NOMO-1 treated with DMSO at 0.1 percent for 48 hours (cell line): ENCODE data around the gene KIF26B.
"Not testable (repeated sequence)": the region's sequence is repeated elsewhere in the genome, so short reads cannot be mapped to it uniquely, and the experiment has no call there.

ENCODE experiments used
- DNase-seq: peaks from one replicate; lab custom pipeline; 2025; ENCODE audit not compliant: unreplicated experiment; lab: John Stamatoyannopoulos, UW

The KIF26B gene

DNA sequence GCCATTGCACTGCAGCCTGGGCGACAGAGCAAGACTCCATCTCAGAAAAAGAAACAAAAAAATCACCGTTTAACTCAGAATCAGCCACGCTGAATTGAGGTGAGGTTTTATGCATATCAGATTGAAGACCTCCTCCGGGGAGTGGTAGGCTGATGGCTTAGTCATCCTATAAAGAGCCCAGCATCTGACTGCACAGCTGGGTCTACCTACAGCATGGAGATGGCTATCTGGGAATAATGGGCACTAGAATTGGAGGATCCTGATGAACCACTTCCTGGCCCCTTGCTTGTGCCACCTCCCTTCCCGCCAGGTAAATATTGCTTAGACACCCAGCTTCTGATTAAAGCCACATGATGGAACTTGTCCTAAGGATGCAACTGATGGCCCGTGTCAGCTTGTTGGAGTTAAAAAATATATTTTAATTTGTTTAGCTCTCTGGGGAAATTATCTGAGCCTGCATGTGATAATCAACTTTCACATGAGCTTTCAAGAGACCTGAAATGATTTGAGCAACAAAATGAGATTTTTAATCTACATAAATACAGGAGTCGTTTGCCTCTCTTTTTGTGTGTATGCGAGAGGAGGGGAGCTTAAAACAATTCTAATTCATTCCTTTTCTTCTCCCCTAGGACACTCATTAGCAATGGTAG is 157.2 kb downstream of the KIF26B start:
- no peak for DNase-seq

DNA sequence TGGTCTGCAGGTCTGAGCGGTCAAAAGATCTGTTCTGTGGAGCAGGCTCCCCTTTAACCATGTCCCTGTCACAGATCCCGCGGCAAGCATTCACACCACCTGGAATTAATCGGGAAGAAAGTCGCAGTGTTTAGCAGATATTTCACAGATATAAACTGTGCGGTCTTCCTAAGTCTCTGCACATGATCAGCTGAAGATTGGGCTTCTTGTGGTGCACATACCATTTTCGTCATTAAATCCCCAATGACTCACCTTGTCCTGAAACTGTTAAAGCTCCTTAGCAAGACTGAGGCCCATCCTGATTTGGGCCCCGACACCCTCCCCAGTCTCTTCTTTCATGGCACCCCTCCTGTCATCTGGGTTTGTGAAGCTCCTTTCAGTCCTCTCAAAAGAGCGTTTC is 158.8 kb downstream of the KIF26B start:
- DNase-seq, result no peak

DNA sequence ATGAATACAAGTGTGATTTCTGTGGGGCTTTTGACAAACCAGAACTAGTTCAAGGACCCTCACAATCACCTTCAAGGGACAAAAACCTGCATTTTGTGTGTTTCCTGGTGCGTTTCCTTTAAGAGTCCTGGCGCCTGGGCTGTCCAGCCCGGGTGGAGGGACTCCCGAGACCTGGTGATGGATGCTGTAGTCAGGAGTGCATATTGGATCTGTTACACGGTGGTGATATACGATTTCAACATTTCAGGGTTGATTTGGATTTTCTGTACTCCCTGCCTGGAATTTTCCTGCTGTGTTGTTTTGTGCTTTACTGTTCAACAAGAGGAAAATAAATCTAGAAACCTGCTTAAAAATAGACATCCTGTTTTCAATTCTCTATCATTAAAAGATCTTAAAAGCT is 162.0 kb downstream of the KIF26B start:
- no peak for DNase-seq

DNA sequence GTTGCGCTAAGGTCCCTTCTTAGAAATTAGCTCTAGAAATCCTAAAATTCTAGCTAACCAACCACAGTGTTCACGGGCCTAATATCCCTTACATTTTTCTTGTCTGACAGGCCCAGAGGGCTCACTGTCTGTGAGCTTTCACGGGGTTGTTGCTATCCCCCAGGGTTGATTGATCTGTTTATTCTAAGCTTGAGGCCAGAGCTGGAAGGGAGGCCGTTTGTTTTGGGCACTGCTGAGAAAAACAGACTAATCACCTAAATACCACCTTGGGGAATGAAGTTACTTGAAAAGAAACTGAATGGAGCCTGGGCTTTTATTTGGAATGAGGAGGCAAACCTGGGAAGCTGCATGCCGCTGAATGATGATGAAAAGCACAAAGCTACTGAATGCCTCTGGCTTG is 162.4 kb downstream of the KIF26B start:
- DNase-seq, result no peak

DNA sequence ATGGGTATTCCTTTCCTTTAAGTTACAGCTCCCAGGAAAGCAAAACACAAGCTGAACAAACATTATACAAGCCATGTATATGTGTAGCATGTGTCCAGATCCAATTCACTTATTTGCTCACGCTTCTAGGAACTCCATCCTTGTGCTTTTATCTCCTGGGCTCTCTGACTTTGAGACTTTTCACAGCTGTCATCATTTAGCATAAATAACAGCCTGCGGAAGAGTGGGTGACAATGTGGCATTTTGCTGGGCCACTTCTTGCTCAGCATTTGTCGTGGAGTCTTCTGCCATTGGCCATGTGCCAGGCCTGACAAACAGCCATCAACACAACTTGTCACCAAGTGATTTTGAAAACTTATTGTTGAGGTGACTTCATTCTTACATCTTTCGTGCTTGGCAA is 164.3 kb downstream of the KIF26B start:
- DNase-seq, result no peak

DNA sequence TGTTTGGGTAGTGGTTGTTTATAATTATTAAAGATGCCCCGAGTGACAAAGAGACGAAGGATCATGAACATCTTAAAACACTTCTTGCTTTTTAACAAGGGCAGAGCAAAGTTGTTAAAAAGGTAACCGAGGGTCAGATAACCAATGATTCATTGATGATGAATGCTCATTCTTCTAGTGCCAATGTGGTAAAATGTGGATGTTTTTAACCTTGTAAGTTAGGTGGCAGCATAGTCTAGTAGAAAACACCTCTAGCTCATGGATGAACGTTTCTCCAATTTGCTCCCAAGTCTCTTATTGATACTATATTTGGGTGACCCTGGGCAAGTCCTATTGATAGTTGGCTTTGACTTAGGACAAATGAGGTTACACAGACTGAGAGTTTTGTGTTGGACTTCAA is 167.9 kb downstream of the KIF26B start:
- DNase-seq, result peak; percentile 36

DNA sequence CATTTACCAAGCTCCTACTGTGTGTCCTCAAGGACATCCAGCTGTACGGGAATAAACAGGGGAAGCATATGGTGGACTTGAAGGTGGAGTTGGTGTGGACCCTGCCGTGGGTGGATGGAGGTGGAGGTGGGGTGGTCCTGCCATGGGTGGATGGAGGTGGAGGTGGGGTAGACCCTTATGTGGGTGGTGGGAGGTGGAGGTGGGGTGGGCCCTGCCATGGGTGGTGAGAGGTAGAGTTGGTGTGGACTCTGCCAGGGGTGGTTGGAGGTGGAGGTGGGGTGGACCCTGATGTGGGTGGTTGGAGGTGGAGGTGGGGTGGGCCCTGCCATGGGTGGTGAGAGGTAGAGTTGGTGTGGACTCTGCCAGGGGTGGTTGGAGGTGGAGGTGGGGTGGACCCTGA is 169.0 kb downstream of the KIF26B start:
- DNase-seq, result not testable (repeated sequence)

DNA sequence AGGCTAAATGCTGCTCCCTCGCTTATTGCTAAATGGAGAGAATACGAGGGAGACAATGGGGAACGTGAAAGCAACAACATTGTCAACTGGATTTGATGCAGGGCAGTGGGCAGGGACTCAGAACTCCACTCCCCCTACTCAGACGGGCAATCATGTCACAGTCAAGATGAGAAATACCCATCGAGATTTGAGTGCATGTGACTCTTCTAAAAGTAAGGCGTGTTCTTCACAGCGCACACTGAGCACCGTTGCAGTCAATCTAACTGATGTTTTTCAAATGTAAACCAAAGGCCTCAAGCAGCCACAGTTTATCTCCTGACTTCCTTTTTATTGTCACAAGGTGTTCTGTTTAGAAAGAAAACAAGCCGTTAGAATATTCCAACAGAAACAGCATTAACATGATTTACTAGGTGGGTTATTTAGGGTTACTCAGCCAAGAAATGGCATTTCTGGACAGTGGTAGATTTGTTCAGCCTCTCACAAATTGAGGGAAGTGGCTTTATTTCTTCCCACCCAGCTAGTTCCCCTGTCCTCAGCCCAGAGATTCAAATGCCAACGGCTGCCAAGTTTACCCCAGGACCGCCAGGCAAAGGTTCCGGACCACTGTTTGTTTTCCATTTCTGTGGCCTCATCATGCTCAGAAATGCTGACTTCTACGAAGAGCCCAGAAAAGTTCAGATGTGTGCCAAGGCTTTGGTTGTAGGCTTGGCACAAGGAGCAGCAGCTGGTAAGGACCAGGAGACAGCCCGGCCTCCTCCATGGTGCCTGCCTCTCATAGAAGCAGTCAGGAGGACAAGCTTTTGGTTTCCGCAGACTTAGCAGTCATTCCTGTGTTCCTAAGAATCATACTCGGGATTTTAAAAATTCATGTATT is 171.4 kb downstream of the KIF26B start:
- no peak for DNase-seq

DNA sequence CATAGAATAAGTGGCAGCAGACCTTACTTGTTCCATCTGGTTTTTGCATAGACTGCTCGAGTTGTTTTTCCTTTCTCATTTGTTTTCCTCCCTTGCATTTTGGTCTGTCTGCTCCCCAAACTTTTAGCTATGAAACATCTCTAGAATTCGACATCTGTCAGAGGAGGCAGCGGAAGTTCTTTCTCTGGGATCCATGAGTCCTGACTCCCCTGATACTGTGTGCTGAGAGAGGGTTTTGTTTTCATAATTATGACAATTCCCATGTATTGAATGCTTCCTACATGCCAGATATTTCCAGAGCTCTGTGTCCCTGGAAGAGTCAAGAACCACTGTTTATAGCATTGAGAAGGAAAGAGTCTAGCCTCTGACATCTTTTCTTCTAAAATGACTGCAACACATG is 172.6 kb downstream of the KIF26B start:
- DNase-seq, result no peak

DNA sequence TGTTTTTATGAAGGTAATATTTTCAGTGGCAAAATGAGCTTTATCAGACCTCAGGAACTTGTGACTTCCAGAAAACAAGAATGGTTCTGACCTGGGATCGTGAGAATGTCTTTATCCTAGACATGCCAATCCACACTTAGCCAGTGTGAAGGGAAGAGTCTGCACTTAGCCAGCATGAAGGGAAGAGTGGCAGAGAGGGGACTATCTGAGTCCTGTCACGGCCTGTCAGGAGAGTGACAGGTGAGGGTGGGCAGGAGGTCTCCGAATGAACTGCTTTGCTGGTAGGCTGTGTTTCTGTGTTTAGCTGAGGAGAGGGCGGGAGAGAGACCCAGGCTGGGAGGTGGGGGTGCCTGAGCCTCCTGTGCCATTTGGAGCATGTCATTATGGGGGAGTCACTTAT is 173.1 kb downstream of the KIF26B start:
- no peak for DNase-seq

DNA sequence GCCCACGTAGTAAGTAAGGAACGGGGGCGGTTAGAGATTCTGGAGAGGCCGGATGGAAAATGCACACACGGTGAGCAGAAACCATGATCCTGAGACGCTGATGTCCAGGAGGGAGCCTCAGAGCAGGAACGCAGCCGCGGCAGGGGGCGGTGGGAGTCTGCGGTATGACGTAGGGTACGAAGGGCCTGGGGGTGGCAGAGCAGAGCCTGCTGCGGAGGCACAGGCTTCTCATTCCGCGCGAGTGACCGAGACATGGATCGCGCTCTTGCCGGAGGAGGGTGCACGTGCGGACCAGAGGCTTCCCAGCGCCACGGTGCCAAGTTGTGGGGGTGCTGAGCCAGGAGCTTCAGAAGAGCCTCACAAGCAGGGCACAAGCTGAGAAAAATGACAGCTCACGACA is 176.2 kb downstream of the KIF26B start:
- DNase-seq, result no peak

DNA sequence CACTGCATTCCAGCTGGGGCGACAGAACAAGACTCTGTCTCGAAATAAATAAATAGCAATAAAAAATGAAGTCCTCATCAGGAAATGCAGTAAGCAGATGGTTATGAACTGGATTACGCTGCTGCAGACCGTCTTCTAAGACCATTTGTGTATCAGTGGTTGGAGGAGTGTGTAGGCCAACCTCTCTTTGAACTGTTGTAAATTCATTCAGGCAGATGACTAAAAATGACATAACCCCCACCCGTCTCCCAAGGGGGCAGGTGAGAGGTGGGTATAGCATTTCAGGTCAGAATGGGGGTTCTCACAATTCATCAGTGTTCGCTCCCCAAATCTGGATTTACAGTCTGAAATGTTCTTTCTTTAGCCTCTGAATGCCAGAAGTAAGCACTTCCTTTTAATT is 177.3 kb downstream of the KIF26B start:
- no peak for DNase-seq

DNA sequence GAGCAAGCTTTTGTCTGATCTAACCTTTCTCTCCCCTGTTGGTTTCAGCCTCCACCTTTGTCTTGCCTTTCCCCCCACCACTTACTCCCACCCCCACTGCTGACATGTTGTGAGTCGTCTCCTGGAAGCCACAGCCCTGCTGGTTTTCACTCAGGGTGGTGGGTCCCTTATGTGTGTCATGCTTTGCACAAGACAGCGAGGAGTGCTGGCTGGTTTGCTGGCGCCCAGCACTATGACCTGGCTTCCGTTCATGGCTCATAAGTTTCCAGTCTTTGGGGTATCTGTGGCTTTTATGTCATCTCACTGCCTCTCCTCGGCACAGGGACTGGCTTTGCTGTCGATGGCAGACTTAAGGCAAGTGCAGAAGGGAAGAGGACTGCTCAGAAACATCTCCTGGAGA is 177.7 kb downstream of the KIF26B start:
- no peak for DNase-seq

DNA sequence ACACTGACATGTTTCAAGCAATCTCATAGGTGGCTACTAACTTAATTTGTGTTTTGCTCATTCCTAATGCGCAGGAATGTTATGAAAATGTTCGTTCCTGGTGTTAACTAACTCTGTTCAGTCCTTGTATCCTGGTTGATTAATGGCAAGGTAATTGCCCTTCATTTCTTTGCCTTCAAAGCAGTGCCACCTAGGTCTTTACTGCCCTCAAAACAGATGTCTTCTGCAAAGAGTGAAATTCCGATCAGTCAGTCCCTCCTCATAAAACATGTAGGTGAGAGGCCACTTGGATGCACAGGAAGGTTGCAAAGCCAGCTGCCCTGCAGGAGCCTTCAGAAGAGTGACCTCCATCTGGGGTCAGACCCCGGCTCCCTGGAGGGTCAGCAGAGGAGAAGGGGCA is 179.4 kb downstream of the KIF26B start:
- DNase-seq, result no peak

DNA sequence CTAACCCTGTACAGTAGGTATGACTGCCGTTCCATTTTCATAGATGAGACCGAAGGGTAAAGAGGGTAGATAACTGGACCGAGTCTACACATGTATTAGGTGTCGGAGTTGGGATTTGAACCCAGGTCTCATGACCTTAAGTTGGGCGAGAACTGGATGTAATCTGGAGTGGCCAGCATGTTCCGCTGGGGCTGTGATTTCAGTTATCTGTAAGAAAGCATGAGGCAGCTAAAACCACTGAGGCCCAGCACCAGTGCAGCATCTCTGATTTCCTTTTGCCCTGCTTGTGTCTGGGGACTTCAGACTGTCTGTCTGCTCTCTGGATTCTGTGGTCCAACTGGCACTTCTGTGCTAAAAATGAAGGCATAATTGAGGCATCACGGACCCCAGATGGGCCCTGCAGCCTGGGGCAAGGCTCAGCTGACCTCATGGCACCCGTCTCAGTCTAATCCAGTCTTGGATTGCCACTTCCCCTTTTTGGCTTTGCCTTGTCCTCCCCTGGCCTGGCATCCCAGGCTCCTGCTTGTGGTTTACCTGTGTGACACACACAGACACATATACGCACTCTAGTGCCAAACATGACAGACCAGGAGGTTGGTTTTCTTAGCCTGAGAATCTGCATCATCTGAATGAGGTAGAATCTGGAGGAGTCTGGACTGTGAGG is 180.2 kb downstream of the KIF26B start:
- DNase-seq, result no peak

DNA sequence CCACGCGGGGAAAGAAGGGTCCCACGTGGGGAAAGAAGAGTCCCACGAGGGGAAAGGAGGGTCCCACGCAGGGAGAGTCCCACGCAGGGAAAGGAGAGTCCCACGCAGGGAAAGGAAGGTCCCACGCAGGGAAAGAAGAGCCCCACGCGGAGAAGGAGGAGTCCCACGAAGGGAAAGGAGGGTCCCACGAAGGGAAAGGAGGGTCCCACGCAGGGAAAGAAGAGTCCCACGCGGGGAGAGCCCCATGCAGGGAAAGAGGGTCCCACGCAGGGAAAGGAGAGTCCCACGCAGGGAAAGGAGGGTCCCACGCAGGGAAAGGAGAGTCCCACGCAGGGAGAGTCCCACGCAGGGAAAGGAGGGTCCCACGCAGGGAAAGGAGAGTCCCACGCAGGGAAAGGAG is 180.9 kb downstream of the KIF26B start:
- not testable (repeated sequence) for DNase-seq

DNA sequence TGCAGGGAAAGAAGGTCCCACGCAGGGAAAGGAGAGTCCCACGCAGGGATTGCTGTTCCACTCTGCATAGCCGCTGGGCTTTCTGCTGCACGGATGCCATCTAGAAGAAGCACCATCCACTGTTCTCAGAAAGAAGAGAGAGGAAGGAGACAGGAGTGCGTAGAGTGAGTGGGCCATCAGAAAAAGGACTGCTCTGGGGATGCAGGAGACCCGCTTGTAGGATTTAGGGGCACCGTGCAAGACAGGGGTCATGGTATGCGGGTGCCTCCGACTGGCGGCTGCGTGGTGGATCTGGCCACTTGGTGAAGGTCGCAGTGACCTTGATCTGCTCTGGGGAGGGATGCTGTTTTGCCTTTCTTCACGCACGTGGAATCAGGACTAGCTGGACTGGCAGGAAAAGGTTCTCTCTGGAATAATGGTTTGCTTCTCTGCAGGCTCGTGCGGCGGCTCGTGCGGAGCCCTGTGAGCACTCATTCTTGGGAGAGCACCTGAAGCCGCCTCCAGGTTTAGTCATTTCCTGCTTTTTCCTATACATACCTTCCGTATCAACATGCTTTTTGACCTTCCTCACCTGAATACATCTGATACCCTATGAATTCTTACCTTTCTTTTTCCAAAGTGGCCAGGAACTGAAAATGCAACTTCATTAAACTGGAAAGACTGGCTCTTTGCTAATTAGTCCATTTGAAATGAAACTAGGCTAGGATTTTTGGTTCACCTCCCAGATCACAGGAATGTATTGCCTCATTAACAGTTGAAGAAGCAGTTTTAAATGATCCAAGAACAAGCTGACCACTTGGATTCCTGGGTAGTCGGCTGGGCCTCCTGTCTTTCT is 181.6 kb downstream of the KIF26B start:
- no peak for DNase-seq

DNA sequence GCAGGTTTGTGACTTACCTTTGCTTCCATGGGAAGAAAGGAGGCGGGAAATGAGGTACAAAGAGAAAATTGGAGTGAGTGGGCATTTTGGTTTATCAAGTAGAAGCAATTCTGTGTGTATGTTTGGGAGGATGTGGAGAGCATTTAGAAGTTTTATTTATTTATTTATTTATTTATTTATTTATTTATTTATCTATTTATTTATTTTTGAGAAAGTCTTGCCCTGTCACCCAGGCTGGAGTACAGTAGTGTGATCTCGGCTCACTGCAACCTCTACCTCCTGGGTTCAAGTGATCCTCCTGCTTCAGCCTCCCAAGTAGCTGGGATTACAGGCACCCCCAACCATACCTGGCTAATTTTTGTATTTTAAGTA is 182.2 kb downstream of the KIF26B start:
- not testable (repeated sequence) for DNase-seq

DNA sequence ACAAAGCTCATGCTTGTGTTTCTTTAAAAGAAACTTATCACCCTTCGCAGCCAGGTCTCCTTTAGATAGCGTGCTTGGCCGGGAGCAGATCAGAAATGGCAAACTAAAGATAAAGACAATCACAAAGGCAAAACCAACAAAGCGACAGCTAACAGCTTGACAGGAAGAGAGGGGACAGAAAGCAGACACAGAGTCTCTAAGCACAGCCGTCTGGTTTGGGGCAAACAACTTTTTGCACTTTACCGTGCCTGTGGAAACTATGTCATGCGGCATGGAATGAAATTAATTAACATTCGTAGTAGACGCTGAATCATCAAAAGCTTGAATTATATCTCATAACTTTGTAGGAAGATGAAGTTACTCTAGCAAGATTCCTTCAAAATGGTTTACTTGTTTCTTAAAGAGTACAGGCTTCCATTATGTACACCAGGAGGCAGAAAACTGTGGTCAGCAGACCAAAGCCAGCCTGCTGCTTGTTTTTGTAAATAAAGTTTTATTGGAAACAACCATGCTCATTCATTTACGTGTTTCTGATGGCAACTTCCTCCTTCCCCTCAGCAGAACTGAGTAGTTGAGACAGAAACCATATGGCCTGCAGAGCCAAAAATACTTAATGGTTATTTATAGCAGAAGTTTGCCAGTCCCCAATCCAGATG is 183.2 kb downstream of the KIF26B start:
- DNase-seq, result peak; percentile 19

DNA sequence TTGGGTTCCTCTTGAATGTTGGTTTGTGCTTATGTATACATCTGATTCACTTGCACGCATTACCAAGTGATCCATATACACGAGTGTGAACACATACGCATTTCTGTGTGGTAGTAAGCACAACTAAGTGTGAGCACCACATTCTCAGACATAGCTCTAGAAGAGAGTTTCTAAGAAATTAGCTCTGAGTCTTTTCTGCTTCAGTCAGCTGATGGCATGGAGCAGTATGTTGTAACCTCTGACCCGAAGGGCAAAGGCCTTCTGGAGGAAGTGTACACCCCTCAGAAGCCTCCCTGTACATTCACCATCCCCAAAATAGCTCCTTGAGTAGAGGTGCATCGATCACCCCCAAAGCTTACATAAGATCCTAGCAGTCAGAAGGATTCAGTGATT is 183.7 kb downstream of the KIF26B start:
- DNase-seq, result no peak

DNA sequence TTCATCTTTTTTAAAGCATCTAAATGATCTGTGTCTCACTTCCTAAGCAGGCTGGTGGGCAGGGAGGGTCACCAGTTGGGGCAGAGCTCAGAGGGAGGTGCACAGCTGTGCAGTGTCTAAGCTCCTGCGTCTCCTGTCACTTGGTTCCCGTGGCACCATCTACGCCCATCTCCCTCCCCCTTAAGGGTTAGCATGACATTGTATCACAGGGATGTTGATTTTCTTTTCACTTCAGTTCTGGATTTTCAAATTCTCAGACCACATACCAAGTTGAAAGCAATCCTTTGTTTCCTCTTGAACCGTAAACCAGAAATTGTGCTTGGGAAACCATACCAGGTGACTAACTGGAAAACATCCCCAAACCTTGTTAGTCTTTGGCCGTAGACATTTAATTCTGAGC is 187.0 kb downstream of the KIF26B start:
- DNase-seq, result no peak
